ENCODE data around the gene TNFRSF1A. TPM values are rescaled to one million over a fixed set of nuclear protein-coding genes. Genes with fewer than 3 reads are reported as not detected.

TNFRSF1A gene
- polyA plus RNA-seq, 1 experiment = 217 TPM

DNA sequence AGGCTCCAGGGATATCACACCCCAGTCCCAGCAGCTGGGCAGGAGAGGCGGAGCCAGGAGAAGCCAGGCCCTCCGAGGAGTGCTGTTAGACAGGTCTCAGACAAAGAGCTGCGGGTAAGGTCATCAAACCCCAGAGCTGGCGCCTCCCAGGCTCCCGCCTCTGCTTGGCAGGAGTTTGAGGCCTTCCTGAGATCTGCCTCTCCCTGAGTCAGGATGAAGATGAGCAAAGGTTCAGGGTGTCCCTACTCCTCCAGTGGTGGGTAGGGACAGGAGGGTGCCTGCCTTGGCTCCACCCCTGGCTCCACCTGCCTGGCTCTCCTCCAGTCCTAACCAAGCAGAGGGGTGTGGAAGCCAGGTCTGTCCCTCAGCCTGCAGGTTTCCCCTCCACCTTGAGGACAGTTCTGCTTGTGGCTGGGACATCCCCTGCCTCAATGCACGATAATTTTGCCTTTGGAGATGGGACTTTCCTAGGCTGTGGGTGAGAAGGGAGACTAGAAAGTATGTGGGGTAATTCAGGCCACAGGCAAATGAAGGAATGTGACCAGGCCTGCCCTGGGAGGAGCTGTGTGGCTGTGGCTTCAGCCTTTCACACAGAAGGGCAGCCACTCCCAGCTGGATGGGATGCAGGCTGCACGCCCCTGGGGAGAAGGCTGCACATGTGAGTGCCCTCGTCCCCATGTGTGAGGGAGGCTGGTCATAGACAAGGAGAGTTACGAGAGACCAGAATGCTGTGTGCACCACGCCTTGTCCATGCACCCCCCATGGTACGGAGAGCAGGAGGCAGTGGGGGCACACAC lies 29.1 kb downstream of the TNFRSF1A start:
- H3K27me3 ChIP-seq (ENCODE audit: control insufficient read depth, insufficient read depth, low read length) = peaks cover 12% of the 10 kb centered on the region
- no peak for DNase-seq (ENCODE audit: low read depth)
- POLR2A ChIA-PET = no interaction called here
- no peak overlapping the region for H3K4me3 ChIP-seq (ENCODE audit: low read depth, low read length)
- CTCF ChIA-PET = interaction anchor here (0.9 to 4.0 kb wide), 4 partner anchors 10 to 153 kb away, joined by 3 to 13 read pairs (median 6); no protein-coding TSS in a partner anchor
- H3K36me3 ChIP-seq (ENCODE audit: control insufficient read depth, insufficient read depth, low read length) = no peaks in the 10 kb centered on the region
- TF ChIP-seq, protein P1, sequence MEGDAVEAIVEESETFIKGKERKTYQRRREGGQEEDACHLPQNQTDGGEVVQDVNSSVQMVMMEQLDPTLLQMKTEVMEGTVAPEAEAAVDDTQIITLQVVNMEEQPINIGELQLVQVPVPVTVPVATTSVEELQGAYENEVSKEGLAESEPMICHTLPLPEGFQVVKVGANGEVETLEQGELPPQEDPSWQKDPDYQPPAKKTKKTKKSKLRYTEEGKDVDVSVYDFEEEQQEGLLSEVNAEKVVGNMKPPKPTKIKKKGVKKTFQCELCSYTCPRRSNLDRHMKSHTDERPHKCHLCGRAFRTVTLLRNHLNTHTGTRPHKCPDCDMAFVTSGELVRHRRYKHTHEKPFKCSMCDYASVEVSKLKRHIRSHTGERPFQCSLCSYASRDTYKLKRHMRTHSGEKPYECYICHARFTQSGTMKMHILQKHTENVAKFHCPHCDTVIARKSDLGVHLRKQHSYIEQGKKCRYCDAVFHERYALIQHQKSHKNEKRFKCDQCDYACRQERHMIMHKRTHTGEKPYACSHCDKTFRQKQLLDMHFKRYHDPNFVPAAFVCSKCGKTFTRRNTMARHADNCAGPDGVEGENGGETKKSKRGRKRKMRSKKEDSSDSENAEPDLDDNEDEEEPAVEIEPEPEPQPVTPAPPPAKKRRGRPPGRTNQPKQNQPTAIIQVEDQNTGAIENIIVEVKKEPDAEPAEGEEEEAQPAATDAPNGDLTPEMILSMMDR (IDR thresholded peaks at IDR 0.05; ENCODE audit: insufficient read depth, low read depth, low read length) = no peak

DNA sequence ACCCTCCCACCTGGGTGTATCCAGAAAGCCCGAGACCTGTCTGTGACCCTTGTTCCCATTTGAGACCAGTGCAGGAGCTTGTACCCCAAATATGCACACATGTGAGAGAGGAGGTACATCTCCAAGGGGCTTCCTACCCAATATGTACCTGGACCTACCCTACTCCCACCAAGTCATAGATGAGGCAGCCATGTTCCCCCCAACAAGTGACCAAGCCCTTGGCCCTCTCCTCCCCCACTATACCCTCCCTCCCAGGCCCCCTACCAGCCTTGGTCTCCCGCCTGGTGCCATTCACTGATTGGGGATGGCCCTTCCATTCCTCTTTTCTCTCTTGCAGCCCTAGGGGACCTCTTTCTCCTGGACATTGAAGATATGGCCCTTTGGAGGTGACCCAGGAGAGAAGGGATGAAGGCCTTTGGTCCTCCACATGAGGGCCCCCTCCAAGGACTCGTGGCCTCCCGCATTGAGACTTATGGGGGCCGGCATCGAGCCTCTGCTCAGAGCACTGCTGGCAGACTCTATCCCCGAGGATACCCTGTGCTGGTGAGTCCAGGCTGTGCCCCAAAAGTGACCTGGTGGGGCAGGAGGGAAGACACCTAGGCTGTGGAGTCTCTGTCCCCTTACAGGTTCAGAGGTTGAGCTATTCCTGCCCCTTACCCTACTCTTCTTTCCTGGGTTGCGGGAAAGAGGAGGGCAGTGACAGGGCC lies 29.9 kb downstream of the TNFRSF1A start:
- ChIA-PET CTCF (interaction anchor here (1.4 to 4.0 kb wide), 4 partner anchors 10 to 154 kb away, joined by 3 to 13 read pairs (median 6); no protein-coding TSS in a partner anchor), POLR2A (no interaction called here)
- DNase-seq (ENCODE audit: low read depth) = no peak
- TF ChIP-seq, protein P1 (IDR thresholded peaks at IDR 0.05; ENCODE audit: insufficient read depth, low read depth, low read length) = no peak
- Histone ChIP-seq H3K4me3 (ENCODE audit: low read depth, low read length) (no peak overlapping the region), H3K36me3 (ENCODE audit: control insufficient read depth, insufficient read depth, low read length) (no peaks in the 10 kb centered on the region), H3K27me3 (ENCODE audit: control insufficient read depth, insufficient read depth, low read length) (peaks cover 12% of the 10 kb centered on the region)

DNA sequence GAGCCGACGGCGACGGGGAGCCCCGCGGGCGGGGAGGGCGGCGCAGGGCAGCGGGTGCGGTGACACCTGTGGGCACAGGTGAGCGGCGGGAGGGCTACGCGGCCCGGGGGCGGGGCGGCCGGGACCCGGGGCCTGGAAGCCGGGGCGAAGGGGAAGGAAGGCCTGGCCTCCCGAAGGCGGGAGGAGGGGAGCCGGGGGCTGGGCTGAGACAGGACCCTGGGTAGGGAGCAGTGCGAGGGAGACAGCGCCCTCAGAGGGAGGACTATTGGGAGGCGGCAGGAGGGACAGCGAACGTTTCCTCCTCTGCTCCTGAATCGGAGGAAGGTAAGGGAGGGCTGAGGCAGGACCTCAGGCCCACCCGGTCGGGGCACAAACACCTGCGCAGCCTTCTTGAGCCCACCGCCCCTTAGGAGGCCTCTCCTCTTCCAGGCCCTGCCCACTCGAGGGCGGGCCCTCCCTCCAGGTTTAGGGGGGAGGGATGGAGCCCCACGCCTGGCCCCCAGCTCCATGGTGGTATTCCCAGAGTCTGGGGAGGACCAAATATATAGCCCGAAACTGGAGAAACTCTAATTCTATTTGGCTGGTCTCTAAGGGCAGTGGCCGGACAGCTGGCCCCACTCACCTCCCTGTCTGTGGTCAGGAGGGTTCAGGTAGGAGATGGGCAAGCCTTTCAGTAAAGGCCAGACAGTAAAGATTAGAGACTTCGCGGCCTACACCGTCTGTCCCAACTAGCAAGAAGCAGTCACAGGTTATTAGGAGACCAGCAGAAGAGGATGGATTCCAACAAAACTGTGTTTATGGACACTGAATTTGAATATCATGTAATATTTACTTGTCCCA lies 30.9 kb downstream of the TNFRSF1A start:
- ChIA-PET POLR2A (no interaction called here), CTCF (interaction anchor here (1.4 kb wide), 1 partner anchor 12 kb away, joined by 3 read pairs; no protein-coding TSS in a partner anchor)
- peaks cover 12% of the 10 kb centered on the region for H3K27me3 ChIP-seq (ENCODE audit: control insufficient read depth, insufficient read depth, low read length)
- H3K4me3 ChIP-seq (ENCODE audit: low read depth, low read length) = 0 out of 2 replicates have a peak overlapping the region, but pooled peaks have one; percentile 6
- no peak for DNase-seq (ENCODE audit: low read depth)
- H3K36me3 ChIP-seq (ENCODE audit: control insufficient read depth, insufficient read depth, low read length) = no peaks in the 10 kb centered on the region
- TF ChIP-seq, protein P1 (IDR thresholded peaks at IDR 0.05; ENCODE audit: insufficient read depth, low read depth, low read length) = no peak

DNA sequence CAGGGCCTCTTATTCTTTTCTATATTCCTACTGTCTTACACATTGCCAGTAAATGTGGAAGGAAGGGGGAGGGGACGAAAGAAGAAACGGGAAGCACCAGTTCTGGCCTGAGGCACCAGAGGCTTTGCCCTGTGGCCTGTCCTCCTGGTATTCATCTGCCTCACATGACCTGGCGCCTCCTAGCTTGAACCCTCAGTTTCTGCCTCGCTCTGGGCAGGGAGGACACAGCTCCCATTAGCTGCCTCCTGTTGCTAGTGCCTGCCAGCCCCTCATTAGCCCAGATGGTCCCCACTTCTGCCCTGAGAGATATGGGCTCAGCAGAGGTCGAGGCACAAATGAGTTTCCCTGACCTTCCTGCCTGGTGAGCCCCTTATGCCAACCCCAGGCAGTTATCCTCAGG lies 34.3 kb downstream of the TNFRSF1A start:
- DNase-seq (ENCODE audit: low read depth) = no peak
- TF ChIP-seq, protein P1 (IDR thresholded peaks at IDR 0.05; ENCODE audit: insufficient read depth, low read depth, low read length) = no peak

More for the DNA sequence above, 34.3 kb downstream of the TNFRSF1A start:
- CTCF ChIA-PET = interaction anchor here (1.5 to 1.9 kb wide), 3 partner anchors 13 to 112 kb away, joined by 3 to 7 read pairs (median 3); no protein-coding TSS in a partner anchor
- no peak overlapping the region for H3K4me3 ChIP-seq (ENCODE audit: low read depth, low read length)
- H3K36me3 ChIP-seq (ENCODE audit: control insufficient read depth, insufficient read depth, low read length) = no peaks in the 10 kb centered on the region
- peaks cover 15% of the 10 kb centered on the region for H3K27me3 ChIP-seq (ENCODE audit: control insufficient read depth, insufficient read depth, low read length)
- POLR2A ChIA-PET = no interaction called here

Data from BJ (cell line).